LNCaP clone FGC (cell line): ENCODE data around the gene CLDN7.

Experiments
- DNase-seq: peaks from one replicate; pipeline ENCODE4 v3.0.0-alpha.2; 2011; ENCODE audit warnings: low read depth
- H3K4me3 ChIP-seq: 2 replicates; pipeline ENCODE4 v1.5.1; 2011; ENCODE audit warnings: mild to moderate bottlenecking, low read depth, low read length, control low read depth
- TF ChIP-seq, protein P1 (sequence below): IDR thresholded peaks from 2 replicates; pipeline ENCODE4 v1.5.1; 2012; ENCODE audit warnings: mild to moderate bottlenecking; ENCODE audit not compliant: control insufficient read depth, insufficient read depth; ENCODE audit errors: extremely low read depth

The CLDN7 gene

GRCh38 chr17:7222093-7222971, 39.9 kb downstream of the CLDN7 start:
- no peak for DNase-seq
- H3K4me3 ChIP-seq, result no peak overlapping the region
- TF ChIP-seq, protein P1, sequence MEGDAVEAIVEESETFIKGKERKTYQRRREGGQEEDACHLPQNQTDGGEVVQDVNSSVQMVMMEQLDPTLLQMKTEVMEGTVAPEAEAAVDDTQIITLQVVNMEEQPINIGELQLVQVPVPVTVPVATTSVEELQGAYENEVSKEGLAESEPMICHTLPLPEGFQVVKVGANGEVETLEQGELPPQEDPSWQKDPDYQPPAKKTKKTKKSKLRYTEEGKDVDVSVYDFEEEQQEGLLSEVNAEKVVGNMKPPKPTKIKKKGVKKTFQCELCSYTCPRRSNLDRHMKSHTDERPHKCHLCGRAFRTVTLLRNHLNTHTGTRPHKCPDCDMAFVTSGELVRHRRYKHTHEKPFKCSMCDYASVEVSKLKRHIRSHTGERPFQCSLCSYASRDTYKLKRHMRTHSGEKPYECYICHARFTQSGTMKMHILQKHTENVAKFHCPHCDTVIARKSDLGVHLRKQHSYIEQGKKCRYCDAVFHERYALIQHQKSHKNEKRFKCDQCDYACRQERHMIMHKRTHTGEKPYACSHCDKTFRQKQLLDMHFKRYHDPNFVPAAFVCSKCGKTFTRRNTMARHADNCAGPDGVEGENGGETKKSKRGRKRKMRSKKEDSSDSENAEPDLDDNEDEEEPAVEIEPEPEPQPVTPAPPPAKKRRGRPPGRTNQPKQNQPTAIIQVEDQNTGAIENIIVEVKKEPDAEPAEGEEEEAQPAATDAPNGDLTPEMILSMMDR, result no peak

GRCh38 chr17:7221278-7222092, 40.8 kb downstream of the CLDN7 start:
- H3K4me3 ChIP-seq, result peak overlapping the region; percentile 71
- TF ChIP-seq, protein P1, result no peak
- no peak for DNase-seq

GRCh38 chr17:7220593-7221277, 41.5 kb downstream of the CLDN7 start:
- DNase-seq, result peak; percentile 64
- TF ChIP-seq, protein P1, result peak; percentile 43
- peak overlapping the region; percentile 71 for H3K4me3 ChIP-seq

DNA sequence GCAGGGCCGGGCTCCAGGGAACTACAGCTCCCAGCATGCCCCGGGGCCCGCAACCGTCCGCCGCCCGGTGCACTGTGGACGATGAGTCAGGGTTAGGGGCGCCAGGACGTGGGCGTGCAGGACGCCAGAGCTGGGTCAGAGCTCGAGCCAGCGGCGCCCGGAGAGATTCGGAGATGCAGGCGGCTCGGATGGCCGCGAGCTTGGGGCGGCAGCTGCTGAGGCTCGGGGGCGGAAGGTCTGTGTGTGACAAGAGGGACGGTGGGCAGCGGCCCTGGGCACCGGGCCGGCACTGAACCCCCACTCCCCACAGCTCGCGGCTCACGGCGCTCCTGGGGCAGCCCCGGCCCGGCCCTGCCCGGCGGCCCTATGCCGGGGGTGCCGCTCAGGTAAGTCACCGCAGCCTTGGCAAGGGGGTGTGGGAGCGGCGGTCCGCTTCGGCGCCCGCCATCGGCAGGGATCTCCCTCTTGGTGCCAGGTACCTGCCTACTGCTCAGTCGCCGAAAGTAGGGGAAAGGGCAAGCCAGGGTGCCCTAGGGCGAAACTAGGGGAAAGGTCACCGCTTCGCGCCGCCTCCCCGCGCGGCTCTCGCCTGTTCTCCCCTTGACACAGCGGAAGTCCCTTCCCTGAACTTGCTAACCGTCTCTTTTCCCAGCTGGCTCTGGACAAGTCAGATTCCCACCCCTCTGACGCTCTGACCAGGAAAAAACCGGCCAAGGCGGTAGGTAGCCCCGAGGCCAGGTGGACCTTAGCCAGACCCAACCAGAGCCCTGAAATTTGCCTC, 42.3 kb downstream of the CLDN7 start, which contains the start of the genes ACADVL and DLG4:
ACADVL (plus strand) TSS at position 127 of the 781 bp plus-strand sequence; CDS start at position 174, 47 bp downstream.
DLG4 (minus strand) TSS at position 25 of the 781 bp plus-strand sequence.
- H3K4me3 ChIP-seq, result peak within 1 kb of the TSS; percentile 71
- DNase-seq, result peak; percentile 98
- TF ChIP-seq, protein P1, result no peak

DNA sequence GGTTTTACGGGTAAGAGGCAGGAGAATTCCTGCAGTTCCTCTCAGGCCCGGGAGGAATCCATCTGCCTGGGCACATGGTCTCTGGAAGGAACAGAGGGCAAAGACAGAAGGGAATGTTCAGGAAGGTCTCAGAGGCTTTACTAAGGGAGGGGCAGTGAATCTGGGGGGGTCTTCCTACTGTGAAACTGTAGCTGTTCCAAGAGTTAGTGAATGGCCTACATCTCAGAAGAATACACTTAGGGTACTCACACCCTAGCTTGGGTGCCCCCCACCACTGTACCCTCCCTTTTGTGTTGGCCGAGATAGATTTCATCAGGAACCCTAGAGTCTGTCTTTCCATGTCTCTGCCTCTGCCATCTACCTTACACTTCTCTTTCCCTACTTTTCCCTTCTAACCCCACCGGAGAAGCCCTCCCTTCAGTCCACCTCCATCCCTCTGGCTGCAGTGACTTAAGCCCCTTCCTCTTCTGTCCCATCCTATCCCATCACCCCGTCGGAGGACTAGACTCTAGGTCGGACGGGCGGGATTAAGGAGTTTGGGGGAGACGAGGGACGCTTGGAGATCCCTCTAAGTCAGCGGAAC, 43.0 kb downstream of the CLDN7 start:
- no peak for DNase-seq
- TF ChIP-seq, protein P1, result no peak
- H3K4me3 ChIP-seq, result peak overlapping the region; percentile 71

GRCh38 chr17:7218758-7219157, 43.5 kb downstream of the CLDN7 start:
- no peak for DNase-seq
- TF ChIP-seq, protein P1, result no peak
- H3K4me3 ChIP-seq, result no peak overlapping the region; the same call in 1 of the 2 replicates
